GM12891 (cell line): ENCODE data around the gene CHRDL2.
A peak's percentile ranks its signal among the peaks of the same experiment; 100 is the strongest.

Experiments
- DNase-seq: peaks from one replicate; pipeline ENCODE4 v3.0.0; 2011; ENCODE audit warnings: low spot score; ENCODE audit not compliant: insufficient read length
- FAIRE-seq: peaks from 2 replicates; lab custom pipeline; 2011; peaks lifted over from hg19 to GRCh38; lab: Jason Lieb, UNC
- PAX5 ChIP-seq: IDR thresholded peaks from 2 replicates; pipeline ENCODE4 v1.6.1; 2011; ENCODE audit warnings: low read length, moderate library complexity, mild to moderate bottlenecking; ENCODE audit not compliant: insufficient read depth, severe bottlenecking
- POLR2A ChIP-seq: IDR thresholded peaks from 2 replicates; pipeline ENCODE4 v1.6.1; 2011; ENCODE audit warnings: low read depth, low read length, control low read depth
- POLR2AphosphoS5 ChIP-seq: IDR thresholded peaks from 2 replicates; pipeline ENCODE4 v1.6.1; 2011; ENCODE audit warnings: low read depth, low read length, control low read depth
- POU2F2 ChIP-seq: IDR thresholded peaks from 2 replicates; pipeline ENCODE4 v1.6.1; 2011; ENCODE audit warnings: low read depth, mild to moderate bottlenecking, control low read depth, low read length, moderate library complexity
- SPI1 ChIP-seq: IDR thresholded peaks from 2 replicates; pipeline ENCODE4 v1.6.1; 2011; ENCODE audit warnings: low read depth, low read length, control low read depth
- TAF1 ChIP-seq: IDR thresholded peaks from 2 replicates; pipeline ENCODE4 v1.6.1; 2011; ENCODE audit warnings: low read depth, low read length, control low read depth

CHRDL2 gene

DNA sequence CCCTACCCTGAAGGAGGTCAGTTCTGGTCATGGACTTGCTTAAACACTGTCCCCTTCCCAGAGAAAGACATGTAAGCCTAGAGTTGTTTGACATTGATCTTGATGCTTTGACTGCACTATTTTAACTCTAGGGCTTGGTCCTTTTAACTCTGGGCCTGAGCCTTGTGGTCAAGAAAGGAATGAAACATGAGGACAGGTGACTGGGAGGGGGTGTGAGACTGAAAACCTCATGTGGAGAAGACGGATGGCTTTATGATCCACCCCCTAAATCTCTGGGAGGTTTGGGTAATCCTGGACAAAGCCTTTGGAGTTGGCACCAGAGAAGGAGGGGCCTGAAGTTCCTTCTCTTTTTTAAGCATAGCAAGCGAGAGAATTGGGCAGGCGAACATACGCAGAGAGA lies 17.5 kb downstream of the CHRDL2 start:
- FAIRE-seq (no peak), DNase-seq (no peak)
- TF ChIP-seq PAX5 (no peak), SPI1 (no peak), POLR2AphosphoS5 (no peak)

GRCh38 chr11:74710281-74710938 lies 20.8 kb downstream of the CHRDL2 start:
- FAIRE-seq = no peak
- no peak for TF ChIP-seq POU2F2
- TF ChIP-seq POLR2A = no peak
- no peak for TF ChIP-seq PAX5
- no peak for TF ChIP-seq POLR2AphosphoS5
- DNase-seq = no peak

- DNase-seq = no peak
- TF ChIP-seq POU2F2 (no peak), TAF1 (no peak), PAX5 (no peak), POLR2A (no peak), SPI1 (no peak), POLR2AphosphoS5 (no peak)
- FAIRE-seq = no peak
Observed at GRCh38 chr11:74709175-74709574, 22.1 kb downstream of the CHRDL2 start.

- DNase-seq (no peak), FAIRE-seq (no peak)
- TF ChIP-seq SPI1 = no peak
- no peak for TF ChIP-seq POLR2AphosphoS5
- TF ChIP-seq PAX5 = no peak
- TF ChIP-seq POLR2A = no peak
- TF ChIP-seq TAF1 = no peak
- TF ChIP-seq POU2F2 = no peak
Observed at GRCh38 chr11:74707602-74708510, 23.4 kb downstream of the CHRDL2 start.

- DNase-seq = no peak
- TF ChIP-seq TAF1 (no peak), POLR2A (no peak), POLR2AphosphoS5 (no peak), SPI1 (no peak), POU2F2 (no peak), PAX5 (no peak)
- no peak for FAIRE-seq
Observed at GRCh38 chr11:74707182-74707581, 24.0 kb downstream of the CHRDL2 start.

DNA sequence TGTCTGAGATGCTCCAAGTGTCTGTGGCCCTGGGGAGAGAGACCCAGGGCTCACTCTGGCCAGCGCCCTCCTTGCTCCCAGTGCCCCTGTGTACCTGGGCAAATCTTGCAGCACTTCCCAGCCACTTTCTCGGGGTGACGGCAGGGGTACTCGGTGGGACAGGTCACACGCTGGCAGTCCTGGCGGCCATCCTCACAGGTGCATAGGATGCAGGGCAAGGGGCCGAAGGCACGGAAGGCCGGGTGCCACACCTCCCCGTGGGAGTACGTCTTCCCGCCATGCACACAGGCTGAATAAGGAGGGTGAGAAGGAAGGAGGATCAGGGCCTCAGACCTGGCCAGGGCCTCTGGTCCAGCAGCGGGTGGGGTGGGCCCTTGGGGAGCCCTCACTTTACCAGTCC lies 28.0 kb downstream of the CHRDL2 start:
- TF ChIP-seq POU2F2 (no peak), POLR2A (no peak), POLR2AphosphoS5 (no peak), SPI1 (no peak), TAF1 (no peak), PAX5 (no peak)
- FAIRE-seq (no peak), DNase-seq (no peak)

GRCh38 chr11:74702383-74703007 lies 28.7 kb downstream of the CHRDL2 start:
- DNase-seq = peak; percentile 66
- FAIRE-seq = peak; percentile 70

GRCh38 chr11:74701351-74701750 lies 29.9 kb downstream of the CHRDL2 start:
- TF ChIP-seq PAX5 = no peak
- no peak for TF ChIP-seq POU2F2
- TF ChIP-seq SPI1 = no peak
- TF ChIP-seq TAF1 = no peak
- no peak for TF ChIP-seq POLR2A
- no peak for TF ChIP-seq POLR2AphosphoS5
- FAIRE-seq = no peak
- DNase-seq = no peak

More at GRCh38 chr11:74702383-74703007, 28.7 kb downstream of the CHRDL2 start:
- TF ChIP-seq POU2F2 (no peak), PAX5 (no peak)
